Osteoblast (primary cell): ENCODE measurements around the gene BLID. TPM values are rescaled to one million over a fixed set of nuclear protein-coding genes. Genes with fewer than 3 reads are reported as not detected.

Experiments
- DNase-seq: peaks from one replicate; pipeline ENCODE4 v3.0.0; 2011; ENCODE audit warnings: low spot score, mixed read lengths; ENCODE audit not compliant: insufficient read length; ENCODE audit errors: missing footprints
- H2AFZ ChIP-seq: 2 replicates; pipeline ENCODE4 v1.6.0; 2011; ENCODE audit warnings: mild to moderate bottlenecking, low read length
- H3K27ac ChIP-seq: 2 replicates; pipeline ENCODE4 v1.5.1; 2011; ENCODE audit warnings: mild to moderate bottlenecking, low read depth, low read length, moderate library complexity
- H3K27me3 ChIP-seq: 2 replicates; pipeline ENCODE4 v1.6.0; 2012; ENCODE audit warnings: mild to moderate bottlenecking, control low read depth, inconsistent platforms, low read length, moderate library complexity; ENCODE audit not compliant: insufficient read depth
- H3K36me3 ChIP-seq: 2 replicates; pipeline ENCODE4 v1.5.1; 2011; ENCODE audit warnings: mild to moderate bottlenecking, low read length, control low read depth, moderate library complexity; ENCODE audit not compliant: insufficient read depth
- H3K4me1 ChIP-seq: 2 replicates; pipeline ENCODE4 v1.5.1; 2011; ENCODE audit warnings: mild to moderate bottlenecking, low read length, control low read depth, moderate library complexity; ENCODE audit not compliant: insufficient read depth
- H3K4me2 ChIP-seq: 2 replicates; pipeline ENCODE4 v1.6.0; 2011; ENCODE audit warnings: mild to moderate bottlenecking, low read length; ENCODE audit not compliant: insufficient read depth
- H3K4me3 ChIP-seq: fragments of 200-600 bp; sonication (generic); 3 replicates; pipeline ENCODE4 v1.5.1; 2012; ENCODE audit warnings: mild to moderate bottlenecking, low read length, inconsistent platforms; ENCODE audit not compliant: insufficient read depth
- H3K79me2 ChIP-seq: 2 replicates; pipeline ENCODE4 v1.6.0; 2012; ENCODE audit warnings: mild to moderate bottlenecking, low read length, control low read depth, inconsistent platforms; ENCODE audit not compliant: insufficient read depth
- H3K9me3 ChIP-seq: 2 replicates; pipeline ENCODE4 v1.5.1; 2011; ENCODE audit warnings: low read depth, low read length, control low read depth
- H4K20me1 ChIP-seq: 2 replicates; pipeline ENCODE4 v1.6.0; 2012; ENCODE audit warnings: mild to moderate bottlenecking, low read length, control low read depth; ENCODE audit not compliant: insufficient read depth
- CTCF ChIP-seq: IDR thresholded peaks from 2 replicates; pipeline ENCODE4 v1.5.1; 2011; ENCODE audit warnings: mild to moderate bottlenecking, low read depth, low read length, moderate library complexity; ENCODE audit errors: extremely low read depth
- total RNA-seq: library from RNA; depleted of rRNA; stranded (reverse); fragments of >200 nt; gene quantifications from 2 replicates; pipeline ENCODE4 v1.2.3, GENCODE V29; 2012

The BLID gene
- total RNA-seq, 1 donor, result 18.1 TPM

- no peak for DNase-seq
- peaks cover 100% of the 10 kb centered on the region for H3K79me2 ChIP-seq
- H3K4me3 ChIP-seq, result peak overlapping the region; percentile 72
- peak overlapping the region; percentile 95 for H3K27ac ChIP-seq
- H3K27me3 ChIP-seq, result no peaks in the 10 kb centered on the region
- H3K9me3 ChIP-seq, result no peaks in the 10 kb centered on the region
- no peak overlapping the region for H2AFZ ChIP-seq
- H3K36me3 ChIP-seq, result peaks cover 65% of the 10 kb centered on the region
- H4K20me1 ChIP-seq, result no peaks in the 10 kb centered on the region
- H3K4me1 ChIP-seq, result peaks cover 87% of the 10 kb centered on the region
- TF ChIP-seq CTCF, result no peak
- H3K4me2 ChIP-seq, result peak overlapping the region; percentile 89
Measured at GRCh38 chr11:122157653-122158161, 41.7 kb upstream of the BLID start.

GRCh38 chr11:122156940-122157382 lies 40.9 kb upstream of the BLID start:
- Histone ChIP-seq H3K9me3 (no peaks in the 10 kb centered on the region), H2AFZ (no peak overlapping the region), H3K4me2 (peak overlapping the region; percentile 89), H3K27ac (peak overlapping the region; percentile 95), H4K20me1 (no peaks in the 10 kb centered on the region), H3K36me3 (peaks cover 63% of the 10 kb centered on the region), H3K27me3 (no peaks in the 10 kb centered on the region), H3K79me2 (peaks cover 100% of the 10 kb centered on the region), H3K4me1 (peaks cover 87% of the 10 kb centered on the region), H3K4me3 (peak overlapping the region; percentile 72)
- peak; percentile 6 for DNase-seq
- TF ChIP-seq CTCF, result no peak

GRCh38 chr11:122155765-122156527 lies 39.9 kb upstream of the BLID start:
- peak overlapping the region; percentile 89 for H3K4me2 ChIP-seq
- peaks cover 87% of the 10 kb centered on the region for H3K4me1 ChIP-seq
- TF ChIP-seq CTCF, result no peak
- H4K20me1 ChIP-seq, result no peaks in the 10 kb centered on the region
- DNase-seq, result no peak
- H3K4me3 ChIP-seq, result peak overlapping the region; percentile 72
- H3K36me3 ChIP-seq, result peaks cover 65% of the 10 kb centered on the region
- H3K27me3 ChIP-seq, result no peaks in the 10 kb centered on the region
- no peaks in the 10 kb centered on the region for H3K9me3 ChIP-seq
- no peak overlapping the region for H2AFZ ChIP-seq
- peaks cover 100% of the 10 kb centered on the region for H3K79me2 ChIP-seq
- H3K27ac ChIP-seq, result peak overlapping the region; percentile 95

- H3K79me2 ChIP-seq, result peaks cover 100% of the 10 kb centered on the region
- no peaks in the 10 kb centered on the region for H4K20me1 ChIP-seq
- H3K9me3 ChIP-seq, result no peaks in the 10 kb centered on the region
- no peaks in the 10 kb centered on the region for H3K27me3 ChIP-seq
- peaks cover 65% of the 10 kb centered on the region for H3K36me3 ChIP-seq
- no peak for DNase-seq
- peak overlapping the region; percentile 72 for H3K4me3 ChIP-seq
- peak overlapping the region; percentile 95 for H3K27ac ChIP-seq
- no peak for TF ChIP-seq CTCF
- no peak overlapping the region for H2AFZ ChIP-seq
- H3K4me2 ChIP-seq, result peak overlapping the region; percentile 89
- peaks cover 87% of the 10 kb centered on the region for H3K4me1 ChIP-seq
Measured at GRCh38 chr11:122154994-122155393, 39.0 kb upstream of the BLID start.
